Mucosa of descending colon (tissue), 3 donors: ENCODE data around the gene ANKS1B. TPM values are rescaled to one million over a fixed set of nuclear protein-coding genes. Genes with fewer than 3 reads are reported as not detected.

Experiments used
- ATAC-seq: fragments of 200-7000 bp; cut with Tn5 transposase; one replicate; pipeline ENCODE4 v1.9.1; 2020; ENCODE audit warnings: mild to moderate bottlenecking, moderate library complexity
- DNase-seq, 3 donors: peaks; one replicate each; pipeline ENCODE4 v3.0.0-alpha.2; 2020
- H3K36me3 ChIP-seq: fragments of 200-600 bp; one replicate; pipeline ENCODE4 v1.8.0; 2021; ENCODE audit warnings: low read depth, mild to moderate bottlenecking
- H3K4me1 ChIP-seq: fragments of 200-600 bp; one replicate; pipeline ENCODE4 v1.8.0; 2021; ENCODE audit warnings: low read depth, mild to moderate bottlenecking
- H3K4me3 ChIP-seq: fragments of 200-600 bp; one replicate; pipeline ENCODE4 v1.8.0; 2021; ENCODE audit warnings: mild to moderate bottlenecking
- H3K9me3 ChIP-seq: fragments of 200-600 bp; one replicate; pipeline ENCODE4 v1.8.0; 2021; ENCODE audit warnings: mild to moderate bottlenecking
- CTCF ChIP-seq: fragments of 200-600 bp; IDR thresholded peaks from one replicate; pipeline ENCODE4 v1.8.0; 2022; ENCODE audit warnings: antibody characterized with exemption, mild to moderate bottlenecking
- intact Hi-C, 2 donors: fragments of 100-400 bp; cut with DNase I in 1 of 2; cut with micrococcal nuclease in 1 of 2; formaldehyde crosslinking; loops; one replicate each; pipeline versions ENCODE4 v1.11.0 to v1.11.1; 2022; cut with DNase I, micrococcal nuclease
- total RNA-seq, 3 donors: library from RNA; stranded (reverse); fragmentation: NEBNext Ultra II Directional in 2 of 3; extraction: Animal tissue kit (Norgen Biotek cat#: 25700) in 2 of 3; gene quantifications; one replicate each; pipeline versions ENCODE4 v1.2.1 to v1.2.4, GENCODE V29; 2021 to 2023
- donor health status: DM: no; HTN: no; CAD: no; lungs with moderate emphysema.
- donor health status: DM: no; HTN: no; CAD: no.
- donor health status: DM: no; HTN: yes; CAD: no.

The ANKS1B gene
- total RNA-seq, 3 donors from 2014 or later, result 1.1 to 22.2 (median 2.3) TPM

- no peaks in the 10 kb centered on the region for H3K4me1 ChIP-seq
- intact Hi-C loops, result no loop called here
- no peaks in the 10 kb centered on the region for H3K9me3 ChIP-seq
- ATAC-seq (no peak), DNase-seq (no peak)
- no peak for TF ChIP-seq CTCF
- H3K4me3 ChIP-seq, result no peak overlapping the region
- H3K36me3 ChIP-seq, result no peaks in the 10 kb centered on the region
Observed at GRCh38 chr12:99002731-99003130, 982.0 kb downstream of the ANKS1B start.

- TF ChIP-seq CTCF, result no peak
- H3K36me3 ChIP-seq, result no peaks in the 10 kb centered on the region
- intact Hi-C loops, result no loop called here
- DNase-seq, result no peak
- no peaks in the 10 kb centered on the region for H3K4me1 ChIP-seq
- no peak for ATAC-seq
- H3K4me3 ChIP-seq, result no peak overlapping the region
- no peaks in the 10 kb centered on the region for H3K9me3 ChIP-seq
Observed at GRCh38 chr12:99002156-99002555, 982.6 kb downstream of the ANKS1B start.

GRCh38 chr12:98999559-98999958, 985.2 kb downstream of the ANKS1B start:
- Histone ChIP-seq H3K9me3 (no peaks in the 10 kb centered on the region), H3K4me3 (no peak overlapping the region), H3K36me3 (no peaks in the 10 kb centered on the region), H3K4me1 (no peaks in the 10 kb centered on the region)
- ATAC-seq (no peak), DNase-seq (no peak)
- TF ChIP-seq CTCF, result no peak
- intact Hi-C loops, result no loop called here

- no peaks in the 10 kb centered on the region for H3K36me3 ChIP-seq
- H3K9me3 ChIP-seq, result no peaks in the 10 kb centered on the region
- ATAC-seq (no peak), DNase-seq (peak in 1 of 3 donors; percentile 1)
- no peak for TF ChIP-seq CTCF
- H3K4me1 ChIP-seq, result no peaks in the 10 kb centered on the region
- intact Hi-C loops, result no loop called here
- no peak overlapping the region for H3K4me3 ChIP-seq
Observed at GRCh38 chr12:98998697-98999299, 985.9 kb downstream of the ANKS1B start.

GRCh38 chr12:98997899-98998298, 986.8 kb downstream of the ANKS1B start:
- Histone ChIP-seq H3K36me3 (no peaks in the 10 kb centered on the region), H3K4me1 (no peaks in the 10 kb centered on the region), H3K9me3 (no peaks in the 10 kb centered on the region), H3K4me3 (no peak overlapping the region)
- ATAC-seq (no peak), DNase-seq (no peak)
- TF ChIP-seq CTCF, result no peak
- intact Hi-C loops, result no loop called here

DNA sequence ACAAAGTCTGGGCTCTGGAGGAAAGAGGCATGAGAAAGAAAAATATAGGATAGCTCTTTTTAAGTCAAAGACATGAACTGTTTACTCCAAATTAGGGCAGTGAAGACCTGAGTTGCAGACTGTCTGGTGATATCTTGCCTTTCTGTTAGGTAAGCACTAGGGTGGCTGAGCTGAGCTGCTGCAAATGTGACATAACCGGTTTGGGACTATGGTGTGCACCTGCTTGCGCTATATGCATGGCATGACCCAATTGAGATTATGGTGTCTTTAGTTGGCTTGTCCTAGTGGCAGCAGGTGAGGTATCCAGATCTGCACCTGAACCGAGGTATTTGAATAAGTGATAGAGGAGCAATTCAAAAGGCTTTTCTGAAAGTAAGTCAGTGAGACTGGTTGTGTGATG, 994.1 kb downstream of the ANKS1B start:
- Histone ChIP-seq H3K4me1 (no peaks in the 10 kb centered on the region), H3K4me3 (no peak overlapping the region), H3K36me3 (no peaks in the 10 kb centered on the region), H3K9me3 (no peaks in the 10 kb centered on the region)
- no peak for DNase-seq
- intact Hi-C loops, result no loop called here
- no peak for TF ChIP-seq CTCF
- no peak for ATAC-seq
